NCI-H1092 treated with DMSO at 0.1 percent for 48 hours (cell line): ENCODE measurements around the gene NBAS.
A peak's percentile ranks its signal among the peaks of the same experiment; 100 is the strongest.

Experiments used
- DNase-seq: peaks from one replicate; lab custom pipeline; 2025; lab: John Stamatoyannopoulos, UW

The NBAS gene

DNA sequence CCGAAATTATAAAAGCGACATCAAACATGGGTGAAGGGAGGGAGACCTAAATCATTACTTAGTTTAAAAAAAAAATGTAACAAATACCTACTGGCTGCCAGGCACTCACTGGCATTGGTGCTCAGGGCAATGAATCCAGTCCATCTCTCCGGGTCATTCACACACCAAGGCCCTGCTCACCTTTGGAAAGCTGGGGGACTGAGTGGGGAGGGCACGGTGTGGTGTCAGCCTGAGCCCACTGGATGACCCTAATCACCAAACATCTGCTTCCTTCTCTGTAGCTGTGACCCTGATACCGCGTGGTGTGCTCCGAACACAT, 30.2 kb upstream of the NBAS start:
- DNase-seq = no peak

DNA sequence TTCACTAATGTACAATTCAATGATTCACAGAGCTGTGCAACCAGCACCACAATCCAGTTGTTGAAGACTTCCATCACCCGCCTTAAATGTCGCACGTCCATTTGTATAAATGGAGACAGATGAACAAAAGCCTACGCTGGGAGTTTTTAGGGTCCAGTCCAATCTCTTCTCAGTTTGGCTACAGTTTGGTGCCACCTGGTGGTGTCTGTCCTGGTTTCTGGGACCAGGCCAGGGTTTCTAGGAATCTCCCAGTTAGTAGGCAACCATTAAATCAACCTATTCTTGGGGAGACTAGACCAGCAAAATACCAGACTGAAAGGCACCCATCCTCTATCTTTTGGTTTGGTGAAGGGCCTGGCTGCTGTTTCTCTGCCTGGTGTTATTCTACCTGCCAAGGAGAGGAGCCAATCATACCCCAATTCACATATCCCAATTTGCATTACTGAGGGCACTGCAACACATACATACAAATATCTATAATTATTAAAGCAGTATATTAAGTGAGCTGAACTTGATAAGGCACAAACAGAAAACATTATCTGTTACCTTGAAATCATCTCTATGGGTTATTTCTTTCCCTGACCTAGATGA, 27.3 kb upstream of the NBAS start:
- peak; percentile 44 for DNase-seq

DNA sequence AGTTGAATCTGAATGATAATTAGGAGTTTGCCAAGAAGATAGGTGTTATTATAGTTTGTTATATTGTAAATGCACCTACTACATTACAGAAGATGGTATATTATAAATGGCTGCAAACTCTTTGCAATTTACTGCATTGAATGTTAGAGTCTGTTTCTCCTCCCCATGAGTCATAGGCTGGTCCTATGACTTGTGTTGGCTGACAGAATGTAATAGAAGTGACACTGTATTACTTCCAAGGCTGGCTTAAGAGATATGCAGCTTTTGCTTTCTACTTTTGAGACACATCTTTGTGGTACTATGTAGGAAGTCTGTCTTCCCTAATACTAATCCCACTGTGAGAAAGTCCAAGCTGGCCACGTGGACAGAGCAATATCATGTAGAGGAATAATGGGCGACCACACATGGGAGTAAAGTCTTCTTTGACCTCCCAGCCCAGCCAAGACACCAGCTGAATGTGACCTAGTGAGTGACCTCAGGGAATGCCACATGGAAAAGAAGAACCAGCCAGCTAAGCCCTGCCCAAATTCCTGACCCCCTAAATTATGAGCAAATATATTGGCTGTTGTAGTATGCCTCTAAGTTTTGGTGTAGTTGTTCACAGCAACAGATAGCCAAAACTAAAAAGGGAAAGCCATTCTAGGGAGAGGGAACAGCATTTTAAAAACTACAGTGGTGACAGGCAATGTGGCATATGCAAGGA, 23.8 kb upstream of the NBAS start:
- DNase-seq = no peak

DNA sequence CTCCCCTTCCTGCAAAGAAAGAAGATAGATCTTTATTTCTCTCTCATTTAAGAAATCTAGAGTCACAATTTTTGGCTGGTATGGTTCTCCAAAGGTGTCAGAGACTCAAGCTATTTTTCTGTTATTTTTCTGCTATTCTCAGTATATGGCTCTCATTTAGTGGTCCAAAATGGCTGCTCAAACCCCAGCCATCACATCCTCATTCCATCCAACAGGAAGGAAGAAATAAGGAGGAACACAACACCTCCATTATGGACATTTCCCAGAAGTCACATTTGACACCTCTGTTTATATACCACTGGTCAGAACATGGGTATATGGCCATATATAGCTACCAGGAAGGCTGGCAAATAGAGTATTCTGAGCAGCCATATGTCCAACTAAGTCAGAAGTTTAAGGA, 23.2 kb upstream of the NBAS start:
- no peak for DNase-seq

DNA sequence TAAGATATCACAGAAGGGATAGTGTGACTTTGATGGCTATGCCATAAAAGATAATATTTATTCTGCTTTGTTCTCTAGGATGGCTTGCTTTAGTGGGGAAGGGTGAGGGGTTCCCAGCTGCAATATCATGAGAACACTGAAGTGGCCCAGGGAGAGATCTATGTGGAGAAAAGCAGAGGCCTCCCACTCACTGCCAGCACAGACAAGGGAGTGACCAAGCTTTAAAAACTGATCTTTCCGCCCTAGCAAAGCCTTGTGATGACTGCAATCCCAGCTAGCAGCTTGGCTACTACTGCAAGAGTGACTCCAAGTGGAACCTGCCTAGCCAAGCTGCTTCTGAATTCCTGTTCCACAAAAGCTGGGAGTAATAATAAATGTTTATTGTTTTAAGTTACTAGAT, 22.7 kb upstream of the NBAS start:
- no peak for DNase-seq

DNA sequence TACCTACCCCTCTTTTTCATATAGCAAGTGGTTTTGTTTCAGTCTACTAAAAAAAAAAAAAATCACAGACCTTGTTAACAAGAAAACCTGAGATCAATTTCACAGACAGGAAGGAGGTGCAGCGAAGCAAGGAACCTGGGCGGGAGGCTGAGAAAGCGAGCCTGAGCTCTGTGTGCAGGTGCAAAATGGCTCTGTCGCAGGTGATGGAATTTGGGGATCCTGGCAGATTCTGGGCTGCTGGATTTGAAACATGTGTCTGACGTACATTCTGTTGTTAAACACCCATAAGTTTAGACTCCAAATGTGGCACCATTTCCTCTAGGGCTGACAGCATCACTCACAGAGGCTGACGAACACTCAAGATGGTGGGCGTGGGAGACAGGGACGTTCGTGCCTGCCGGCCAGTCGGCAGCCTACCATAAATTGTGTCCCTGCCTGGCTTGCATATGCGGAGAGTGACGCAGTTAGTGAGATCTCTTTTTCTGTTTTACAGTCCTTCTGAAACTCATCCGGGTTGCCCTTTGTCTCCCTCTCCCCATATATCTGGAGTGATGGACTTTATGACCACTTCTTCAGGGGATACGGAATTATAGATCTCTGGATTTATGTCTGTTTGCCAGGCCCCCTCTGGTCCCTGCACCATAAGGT, 21.7 kb upstream of the NBAS start:
- DNase-seq = no peak

DNA sequence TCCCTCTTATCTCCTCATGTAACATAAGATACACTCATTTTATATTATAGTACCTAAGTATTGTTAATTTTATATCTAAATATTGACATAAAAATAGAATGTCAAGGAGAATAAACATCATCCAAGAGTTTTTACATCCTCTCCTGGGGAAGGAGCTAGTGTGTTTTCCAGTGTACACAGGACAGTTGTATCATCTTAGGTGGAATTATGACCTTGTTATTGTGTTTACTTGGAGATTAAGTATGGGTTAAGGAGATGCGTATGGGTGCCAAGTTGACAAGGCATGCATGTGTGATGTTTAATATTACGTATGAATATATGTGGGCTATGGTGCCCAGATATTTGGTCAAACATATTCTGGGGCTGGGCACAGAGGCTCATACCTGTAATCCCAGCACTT, 19.3 kb upstream of the NBAS start:
- DNase-seq = no peak

DNA sequence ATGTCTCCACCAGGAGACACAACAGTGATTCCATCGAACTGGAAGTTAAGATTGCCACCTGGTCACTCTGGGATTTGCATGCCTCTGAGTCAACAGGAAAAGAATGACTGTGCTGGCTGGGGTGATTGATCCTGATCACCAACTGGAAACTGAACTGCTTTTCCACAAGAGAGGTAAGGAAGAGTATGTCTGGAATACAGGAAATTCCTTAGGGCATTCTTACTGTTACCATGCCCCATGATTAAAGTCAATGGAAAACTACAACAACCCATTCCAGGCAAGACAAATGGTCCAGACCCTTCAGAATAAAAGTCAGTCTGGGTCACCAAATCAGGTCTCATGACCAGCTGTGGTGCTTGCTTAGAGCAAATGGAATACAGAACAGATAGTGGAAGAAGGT, 18.5 kb upstream of the NBAS start:
- no peak for DNase-seq

DNA sequence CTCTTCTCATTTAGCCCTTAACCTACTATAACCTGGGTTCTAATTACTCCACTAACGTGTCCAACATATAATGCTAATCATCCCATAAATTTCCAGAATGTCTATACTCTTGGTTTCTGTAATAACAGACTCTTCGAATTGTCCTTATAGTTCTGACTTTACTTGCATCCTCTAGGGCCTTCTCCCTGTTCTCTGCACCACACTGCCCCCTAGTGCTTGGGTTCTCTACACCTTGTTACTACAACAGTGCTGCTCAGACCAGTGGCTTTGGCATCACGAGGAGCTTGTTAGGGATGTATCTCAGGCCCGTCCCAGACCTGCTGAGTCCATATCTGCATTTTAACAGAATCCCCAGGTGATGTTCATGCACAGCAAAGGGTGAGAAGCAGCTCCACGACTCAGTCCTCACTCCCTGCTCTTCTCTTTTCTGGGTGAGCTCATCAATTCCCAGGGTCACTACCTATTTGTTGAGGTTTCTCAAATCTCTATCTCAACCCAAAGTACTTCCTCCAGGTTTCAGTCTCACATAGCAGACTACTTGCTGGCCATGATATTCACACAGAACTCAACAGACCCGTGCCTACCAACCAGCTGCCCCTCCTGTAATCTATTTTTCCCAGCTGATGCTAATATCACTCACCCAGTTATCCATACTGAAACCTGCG, 16.1 kb upstream of the NBAS start:
- peak; percentile 64 for DNase-seq

DNA sequence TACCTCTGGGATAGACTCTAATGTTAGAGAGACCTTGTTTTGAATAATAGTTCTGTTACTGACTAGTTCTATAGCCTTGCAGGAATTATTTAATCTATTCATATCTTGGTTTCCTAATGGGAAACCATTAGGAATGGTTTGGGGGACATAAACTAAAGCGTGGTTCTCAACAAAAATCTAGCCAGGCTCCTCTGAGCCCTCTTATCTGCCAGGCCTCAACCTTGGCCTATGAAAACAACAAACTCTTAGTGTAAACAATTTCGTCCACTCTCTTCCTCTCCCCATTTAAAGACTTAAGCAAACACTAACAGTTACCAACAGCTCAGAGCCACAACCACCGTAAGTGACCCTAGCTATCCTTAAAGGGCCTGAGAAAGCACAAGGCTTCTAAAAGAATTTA, 10.6 kb upstream of the NBAS start:
- DNase-seq = no peak

DNA sequence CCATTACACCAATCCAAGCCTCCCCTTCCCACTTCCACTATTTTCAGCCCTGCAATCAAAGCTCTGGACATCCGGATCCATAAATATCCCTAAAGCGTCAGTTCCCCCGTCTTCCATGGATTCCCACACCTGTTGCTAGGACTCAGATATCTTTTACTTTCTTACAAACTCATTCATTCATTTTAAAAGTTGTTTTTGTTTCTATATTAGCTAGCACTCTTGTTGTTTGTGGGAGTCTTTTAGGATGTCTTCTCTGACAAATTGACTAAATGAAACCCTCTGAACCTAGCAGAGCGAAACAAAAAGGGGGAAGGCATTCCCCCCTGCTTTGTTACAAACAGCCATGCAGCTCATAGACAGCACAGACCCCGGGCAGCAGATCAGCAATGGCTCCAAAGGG, 9.0 kb upstream of the NBAS start:
- DNase-seq = no peak

DNA sequence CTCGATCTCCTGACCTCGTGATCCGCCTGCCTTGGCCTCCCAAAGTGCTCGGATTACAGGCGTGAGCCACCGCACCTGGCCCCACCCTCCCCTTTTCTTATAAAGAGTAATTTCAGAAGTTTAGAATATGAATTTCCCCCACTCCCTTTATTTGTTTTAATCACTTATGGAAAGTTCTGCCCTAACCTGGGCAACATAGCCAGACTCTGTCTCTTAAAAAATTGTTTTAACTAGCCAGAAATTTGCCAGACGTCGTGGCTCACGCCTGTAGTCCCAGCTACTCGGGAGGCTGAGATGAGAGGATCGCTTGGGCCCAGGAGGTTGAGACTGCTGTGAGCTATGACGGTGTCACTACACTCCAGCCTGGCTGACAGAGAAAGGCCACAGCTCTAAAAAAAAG, 7.7 kb upstream of the NBAS start:
- no peak for DNase-seq

DNA sequence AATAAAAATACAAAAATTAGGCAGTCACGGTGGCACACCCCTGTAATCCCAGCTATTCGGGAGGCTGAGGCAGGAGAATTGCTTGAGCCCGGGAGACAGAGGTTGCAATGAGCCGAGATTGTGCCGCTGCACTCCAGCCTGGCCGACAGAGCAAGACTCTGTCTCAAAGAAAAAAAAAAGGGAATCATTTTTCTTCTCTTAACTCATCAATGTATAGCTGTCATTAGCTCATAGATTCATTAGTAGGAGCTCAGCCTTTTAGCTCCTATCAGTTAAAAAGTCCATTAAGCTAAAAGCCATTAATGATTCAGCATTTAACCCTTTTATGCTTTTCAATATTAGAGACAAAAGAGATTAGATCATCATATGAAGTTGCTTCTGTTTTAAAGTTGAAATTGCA, 5.8 kb upstream of the NBAS start:
- no peak for DNase-seq

DNA sequence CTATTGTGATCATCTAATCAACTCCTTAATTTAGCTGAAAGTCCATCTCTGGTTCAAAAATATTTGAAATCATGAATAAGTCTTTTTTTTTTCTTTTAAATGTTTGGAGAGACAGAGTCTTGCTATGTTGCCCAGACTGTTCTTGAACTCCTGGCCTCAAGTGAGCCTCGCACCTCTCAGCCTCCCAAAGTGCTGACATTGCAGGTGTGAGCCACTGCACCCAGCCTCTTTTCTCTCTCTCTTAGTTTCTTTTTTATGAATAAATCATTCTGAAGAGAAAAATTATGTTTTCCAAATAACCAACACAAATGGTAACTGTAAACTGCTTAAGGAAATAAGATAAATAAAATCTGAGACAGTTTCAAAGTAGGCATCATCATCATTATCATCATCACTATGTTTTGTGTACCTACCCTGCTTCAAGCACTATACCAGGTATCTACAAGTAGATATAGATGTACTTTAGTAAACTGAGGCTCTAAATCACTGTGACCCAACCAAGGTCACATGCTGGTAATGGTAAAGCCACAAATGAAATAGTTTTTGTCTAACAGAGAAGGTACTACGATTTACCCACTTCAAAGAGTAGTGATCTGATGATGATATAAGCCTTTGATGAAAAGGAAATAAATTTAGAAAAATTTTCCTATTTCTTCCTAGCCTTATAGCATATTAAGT, 5.0 kb upstream of the NBAS start:
- DNase-seq = no peak

DNA sequence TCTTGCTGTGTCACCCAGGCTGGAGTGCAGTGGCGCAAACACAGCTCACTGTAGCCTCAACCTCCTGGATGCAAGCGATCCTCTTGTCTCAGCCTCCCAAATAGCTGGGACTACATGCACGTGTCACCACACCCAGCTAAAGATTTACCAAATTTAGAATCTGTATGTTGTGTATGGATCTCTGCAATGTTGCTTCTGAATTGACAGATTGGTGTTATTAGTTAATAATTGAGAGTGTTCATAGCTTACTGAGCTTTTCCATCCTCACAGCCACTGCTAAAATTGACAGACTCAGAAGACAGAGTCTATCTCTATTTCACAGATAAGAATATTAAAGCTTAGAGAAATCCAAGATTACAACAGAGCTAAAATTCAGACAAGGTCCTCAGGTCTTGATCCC, 4.3 kb upstream of the NBAS start:
- no peak for DNase-seq

DNA sequence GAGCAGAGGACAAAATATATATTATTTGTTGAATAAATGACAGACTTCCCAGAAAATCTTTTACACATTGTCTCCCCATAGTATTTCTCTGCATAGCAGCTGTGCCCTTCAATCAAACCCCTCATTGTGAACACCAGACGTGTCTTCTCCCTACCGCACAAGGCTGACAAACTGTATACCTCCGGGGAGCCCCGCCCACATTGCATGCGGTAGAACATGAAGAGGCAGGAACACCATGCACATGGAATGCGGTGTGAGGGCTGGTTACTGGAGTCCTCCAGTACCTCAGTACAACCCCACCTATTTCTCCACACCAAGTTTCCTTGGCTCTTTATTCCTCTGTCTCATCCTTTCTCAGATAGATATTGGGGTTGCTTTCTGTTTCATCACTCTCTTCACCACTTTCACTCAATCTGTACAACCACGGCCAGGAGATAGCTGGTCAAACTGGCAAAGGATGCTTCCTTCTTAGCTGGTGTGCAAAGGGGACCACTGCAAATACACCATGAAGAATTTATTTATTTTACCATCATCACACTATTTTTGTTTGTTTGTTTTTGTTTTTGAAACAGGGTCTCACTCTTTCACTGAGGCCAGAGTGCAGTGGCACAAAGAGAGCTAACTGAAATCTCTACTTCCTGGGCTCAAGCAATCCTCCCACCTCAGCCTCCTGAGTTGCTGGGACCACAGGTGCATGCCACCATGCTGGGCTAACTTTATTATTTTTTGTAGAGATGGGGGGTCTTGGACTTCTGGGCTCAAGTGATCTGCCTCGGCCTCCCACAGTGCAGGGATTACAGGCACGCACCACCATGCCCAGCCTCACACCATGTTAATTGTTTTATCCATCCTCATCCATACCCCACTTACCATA, 2.3 kb upstream of the NBAS start:
- no peak for DNase-seq

DNA sequence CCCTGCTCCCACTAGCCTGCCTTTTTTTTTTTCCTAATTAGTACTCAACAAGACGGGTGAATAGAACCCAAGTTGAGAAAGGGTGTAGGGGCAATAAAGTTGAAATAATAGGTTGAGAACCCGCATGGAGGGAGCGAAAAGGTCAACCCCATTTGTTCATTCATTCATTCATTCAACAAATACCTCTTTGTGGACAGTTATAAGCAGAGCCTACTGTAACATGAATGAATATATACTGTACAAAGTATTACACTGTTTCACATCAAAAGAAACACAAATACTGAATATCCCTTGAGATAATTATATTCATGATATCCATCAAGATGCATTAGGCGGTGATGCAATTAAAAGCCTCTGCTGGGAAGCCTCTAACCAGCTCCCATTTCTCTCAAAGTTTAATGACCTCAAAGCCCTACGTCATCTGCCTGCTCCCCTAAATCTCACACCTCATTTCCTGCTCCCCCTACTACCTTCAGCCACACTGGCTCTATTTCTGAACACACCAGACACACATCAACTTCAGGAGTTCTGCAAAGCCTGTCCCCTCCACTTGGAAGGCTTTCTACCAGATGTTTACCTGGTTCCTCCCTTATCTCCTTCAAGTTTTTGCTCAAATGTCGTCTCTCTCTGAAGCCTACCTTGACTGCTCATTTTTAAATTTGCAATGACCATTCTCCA, 1.4 kb upstream of the NBAS start:
- no peak for DNase-seq

DNA sequence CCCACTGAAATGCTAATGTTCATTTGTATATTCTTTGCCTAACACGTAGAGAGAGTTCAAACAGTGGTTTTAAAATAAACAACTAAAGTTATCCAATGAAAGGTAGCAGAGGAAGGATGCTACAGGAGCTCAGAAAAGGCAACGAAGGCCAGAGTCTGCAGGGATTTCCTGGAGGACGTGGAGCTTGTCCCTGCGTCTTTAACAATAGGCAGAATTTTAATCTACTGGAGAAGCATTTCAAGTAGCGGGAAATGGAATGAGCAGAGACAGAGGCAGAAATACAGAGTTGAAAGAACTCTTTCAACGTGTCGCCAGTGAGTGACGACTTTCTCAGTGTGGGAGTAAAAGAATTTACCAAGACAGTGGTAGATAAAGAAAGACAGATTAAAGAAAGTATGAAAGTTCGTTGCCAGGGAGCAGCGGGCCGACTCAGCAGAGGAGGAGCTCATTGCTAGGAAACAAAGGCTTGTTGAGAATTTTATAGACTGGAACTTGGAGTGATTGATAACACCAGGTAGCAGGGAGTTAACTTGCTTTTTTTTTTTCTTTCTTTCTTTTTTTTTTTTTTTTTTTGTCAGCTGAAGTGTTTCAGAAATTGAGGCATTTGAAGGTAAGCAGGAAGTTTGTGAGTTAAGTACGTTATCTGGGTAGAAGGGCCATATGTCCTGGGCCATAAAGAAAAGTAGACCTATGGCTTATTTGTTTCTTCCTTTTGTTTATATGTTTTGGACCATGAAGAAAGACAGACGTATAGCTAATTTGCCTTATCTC, 625 bp upstream of the NBAS start:
- DNase-seq = peak; percentile 50

DNA sequence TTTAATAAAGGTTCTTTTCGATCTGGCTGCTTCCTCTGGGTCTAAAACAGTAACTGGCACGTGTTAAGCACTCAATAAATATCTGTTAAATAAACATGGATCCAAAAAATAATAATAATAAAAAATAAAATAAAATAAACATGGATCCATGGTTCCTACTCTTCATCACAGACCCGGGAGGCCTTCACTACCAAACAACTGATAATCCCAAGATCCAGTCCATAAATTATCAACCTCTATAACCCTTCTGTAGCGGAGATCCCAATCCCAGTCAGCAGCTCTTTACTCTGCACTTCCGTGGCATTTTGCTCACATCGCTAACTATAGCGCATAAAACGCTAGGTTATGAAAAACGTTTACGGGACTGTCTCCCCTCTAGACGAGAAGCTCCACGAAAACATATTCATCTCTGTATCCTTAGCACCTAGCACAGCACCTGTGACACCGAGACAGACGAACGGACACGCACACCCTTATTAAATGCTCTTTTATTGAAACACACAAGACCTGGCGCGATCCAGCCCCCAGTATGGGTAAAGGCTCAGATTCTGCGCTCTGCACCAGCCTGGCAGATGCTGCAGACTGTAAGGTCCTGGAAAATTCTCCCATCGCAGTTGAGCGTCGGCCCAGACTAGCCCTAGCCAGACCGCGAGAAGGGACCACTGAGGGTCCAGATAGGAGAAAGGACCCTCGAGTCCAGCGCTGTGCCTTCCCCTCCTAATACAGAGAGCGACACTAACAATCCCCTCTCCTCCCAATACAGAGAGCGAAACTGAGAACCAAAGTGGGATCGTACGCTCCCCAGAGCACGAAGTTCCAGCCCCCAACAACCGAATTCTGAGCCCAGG, 770 bp downstream of the NBAS start:
- peak; percentile 39 for DNase-seq
